Measurements from ENCODE around the gene CROCC2. TPM values are rescaled to one million over a fixed set of nuclear protein-coding genes. Genes with fewer than 3 reads are reported as not detected.

CROCC2 gene
- total RNA-seq, 1 experiment from 2014 or later: not detected

DNA sequence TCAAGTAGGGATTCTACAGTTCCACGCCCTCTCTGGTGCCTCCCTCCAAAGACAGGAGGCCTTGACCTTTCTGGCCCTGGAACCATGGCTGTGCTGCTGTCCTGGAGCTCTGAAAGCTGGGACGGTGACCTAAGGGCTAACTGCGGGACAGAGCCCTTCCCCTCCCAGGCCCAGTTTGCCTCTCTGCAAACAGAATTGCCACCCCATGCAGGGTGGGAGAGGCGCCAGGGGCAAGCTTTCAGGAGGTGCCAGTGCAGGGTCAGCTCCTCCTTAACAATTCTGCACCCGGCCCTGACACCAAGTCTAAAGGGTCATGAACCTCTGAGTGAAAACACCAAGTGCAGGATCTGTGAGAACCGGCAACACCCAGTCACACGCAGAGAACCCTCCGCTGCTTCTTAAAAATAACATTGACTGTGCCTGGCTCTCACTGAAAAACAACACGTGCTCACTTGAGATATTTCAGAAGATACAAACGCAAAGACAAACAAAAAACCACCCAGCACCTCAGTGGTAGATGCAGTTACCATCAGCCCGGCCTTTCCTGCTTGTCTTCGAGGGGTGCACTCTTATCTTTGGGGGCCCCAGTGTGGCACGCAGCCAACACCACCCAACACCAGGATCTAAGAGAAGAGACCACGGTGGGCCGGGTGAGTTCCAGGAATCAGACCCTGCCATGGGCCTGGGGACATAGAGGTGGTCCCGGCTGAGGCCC is 91.2 kb downstream of the CROCC2 start:
- peaks cover 6 to 21% of the 10 kb centered on the region in 2 experiments; a peak in 3 of 4 replicates for H3K4me1 ChIP-seq (ENCODE audit: control insufficient read depth in 1 of 2, insufficient read depth in 2 of 2, low read length in 2 of 2)
- H3K4me3 ChIP-seq (replicated peaks in 1 of 2; ENCODE audit: low read depth in 1 of 2, low read length in 2 of 2): no peak overlapping the region
- no peaks in the 10 kb centered on the region for H3K36me3 ChIP-seq (ENCODE audit: control insufficient read depth in 1 of 2, insufficient read depth in 2 of 2, low read length in 2 of 2)
- POLR2A ChIA-PET: no interaction called here
- H3K27ac ChIP-seq (ENCODE audit: low read depth, low read length): peak overlapping the region; percentile 75; the same call in 1 of the 2 replicates
- no peak for ATAC-seq
- intact Hi-C loops (cut with micrococcal nuclease): no loop called here
- no peaks in the 10 kb centered on the region for H3K9me2 ChIP-seq (ENCODE audit: insufficient read depth)
- RAD21 ChIA-PET (ENCODE audit: low non-redundant PET in 1 of 2, low total read pairs in 2 of 2, uncharacterized antibody in 2 of 2, unreplicated experiment in 2 of 2): no interaction called here
- no peak for DNase-seq (ENCODE audit: low read depth, low spot score)
- H3K9ac ChIP-seq (ENCODE audit: low read length): peak overlapping the region; percentile 71; the same call in 1 of the 2 replicates
- no peaks in the 10 kb centered on the region for H4K20me1 ChIP-seq (ENCODE audit: insufficient read depth)
- CTCF ChIA-PET: no interaction called here
- TF ChIP-seq ZNF274 (IDR thresholded peaks at IDR 0.05; ENCODE audit: low read depth, low read length) (no peak), EZH2 (IDR thresholded peaks at IDR 0.05) (no peak), POLR2A (IDR thresholded peaks at IDR 0.05; ENCODE audit: borderline replicate concordance, extremely low read depth, insufficient read depth, insufficient read length) (no peak), POLR2AphosphoS5 (IDR thresholded peaks at IDR 0.05; ENCODE audit: low read depth, low read length) (no peak), CTCF (IDR thresholded peaks at IDR 0.05 in 2 of 3, conservative IDR thresholded peaks at IDR 0.05 in 1 of 3; ENCODE audit: borderline replicate concordance in 1 of 3, insufficient read depth in 1 of 3, low read depth in 2 of 3, low read length in 2 of 3) (no peak), RAD21 (IDR thresholded peaks at IDR 0.05; ENCODE audit: low read depth) (no peak), EZH2phosphoT487 (IDR thresholded peaks at IDR 0.05; ENCODE audit: borderline replicate concordance) (no peak), CBX3 (IDR thresholded peaks at IDR 0.05; ENCODE audit: low read depth) (no peak), SRF (IDR thresholded peaks at IDR 0.05; ENCODE audit: low read depth) (no peak), YY1 (IDR thresholded peaks at IDR 0.05; ENCODE audit: extremely low read depth, insufficient replicate concordance, low read depth, low read length) (no peak), SP1 (IDR thresholded peaks at IDR 0.05; ENCODE audit: low read depth) (no peak), REST (IDR thresholded peaks at IDR 0.05; ENCODE audit: low read depth) (no peak), SIN3A (IDR thresholded peaks at IDR 0.05; ENCODE audit: low read depth) (no peak), ZBTB33 (IDR thresholded peaks at IDR 0.05; ENCODE audit: extremely low read depth, insufficient replicate concordance, low read length) (no peak), ZFX (IDR thresholded peaks at IDR 0.05) (no peak), CEBPB (IDR thresholded peaks at IDR 0.05; ENCODE audit: low read depth) (no peak), TCF7L2 (IDR thresholded peaks at IDR 0.05; ENCODE audit: borderline replicate concordance, extremely low read depth, insufficient read depth, insufficient read length) (no peak), ATF3 (IDR thresholded peaks at IDR 0.05) (no peak), FOSL1 (IDR thresholded peaks at IDR 0.05; ENCODE audit: low read depth) (no peak), ELF1 (IDR thresholded peaks at IDR 0.05; ENCODE audit: borderline replicate concordance, low read depth) (no peak)
- H2AFZ ChIP-seq (ENCODE audit: low read depth, low read length, poor library complexity, severe bottlenecking): peak overlapping the region; percentile 65
- peak overlapping the region; percentile 94 for H3K4me2 ChIP-seq (ENCODE audit: low read length)
- BruUV-seq (replicated peaks): no TSS peak
- H3K79me2 ChIP-seq (ENCODE audit: insufficient read depth, low read length): no peaks in the 10 kb centered on the region
- H3K27me3 ChIP-seq (ENCODE audit: insufficient read depth, low read length): no peaks in the 10 kb centered on the region
- H3K9me3 ChIP-seq (ENCODE audit: control insufficient read depth in 1 of 2, insufficient read depth in 1 of 2, low read depth in 1 of 2, low read length in 2 of 2): no peaks in the 10 kb centered on the region
